HCT116 (cell line): ENCODE measurements around the gene SDCCAG8.

Experiments used
- CBX3 ChIP-seq: IDR thresholded peaks from 2 replicates; pipeline ENCODE4 v1.6.1; 2012; ENCODE audit warnings: low read depth
- EZH2 ChIP-seq: fragments of 200-600 bp; sonication (generic); IDR thresholded peaks from 2 replicates; pipeline ENCODE4 v1.6.1; 2017; ENCODE audit warnings: antibody characterized with exemption, mixed run types
- EZH2phosphoT487 ChIP-seq: fragments of 200-600 bp; IDR thresholded peaks from 2 replicates; pipeline ENCODE4 v1.6.1; 2018; ENCODE audit warnings: antibody characterized with exemption, borderline replicate concordance
- POLR2A ChIP-seq: IDR thresholded peaks from 2 replicates; pipeline ENCODE4 v1.7.0; 2011; ENCODE audit warnings: borderline replicate concordance; ENCODE audit not compliant: insufficient read depth, insufficient read length; ENCODE audit errors: extremely low read depth
- POLR2AphosphoS5 ChIP-seq: IDR thresholded peaks from 2 replicates; pipeline ENCODE4 v1.6.1; 2011; ENCODE audit warnings: mild to moderate bottlenecking, low read depth, low read length, moderate library complexity
- RAD21 ChIP-seq: IDR thresholded peaks from 2 replicates; pipeline ENCODE4 v1.6.1; 2012; ENCODE audit warnings: low read depth, mild to moderate bottlenecking
- SRF ChIP-seq: IDR thresholded peaks from 2 replicates; pipeline ENCODE4 v1.6.1; 2012; ENCODE audit warnings: low read depth
- TCF7L2 ChIP-seq: IDR thresholded peaks from 2 replicates; pipeline ENCODE4 v1.7.0; 2011; ENCODE audit warnings: borderline replicate concordance, inconsistent platforms; ENCODE audit not compliant: insufficient read depth, insufficient read length; ENCODE audit errors: extremely low read depth
- YY1 ChIP-seq: IDR thresholded peaks from 2 replicates; pipeline ENCODE4 v1.6.1; 2011; ENCODE audit warnings: low read length, low read depth, moderate library complexity, mild to moderate bottlenecking; ENCODE audit not compliant: insufficient replicate concordance; ENCODE audit errors: extremely low read depth
- ZNF274 ChIP-seq: fragments of 200-500 bp; sonication (Bioruptor generic); IDR thresholded peaks from 2 replicates; pipeline ENCODE4 v1.6.1; 2014; ENCODE audit warnings: mild to moderate bottlenecking, low read depth, low read length, inconsistent platforms
- TF ChIP-seq, protein P1 (sequence below): IDR thresholded peaks from 2 replicates; pipeline ENCODE4 v1.6.1; 2012
- TF ChIP-seq, protein P2 (sequence below), 3 experiments: fragments of 200-600 bp in 1 of 3; sonication (generic) in 1 of 3; IDR thresholded peaks in 2 of 3; conservative IDR thresholded peaks in 1 of 3; 2 replicates each; pipeline ENCODE4 v1.5.1; 2012 to 2017; ENCODE audit warnings: low read depth in 2 of 3, low read length in 2 of 3, antibody characterized with exemption in 1 of 3, borderline replicate concordance in 1 of 3, control low read depth in 1 of 3, mild to moderate bottlenecking in 1 of 3, mixed read lengths in 1 of 3, mixed run types in 1 of 3, moderate library complexity in 1 of 3; ENCODE audit not compliant: insufficient read depth in 1 of 3
- TF ChIP-seq, protein P3 (sequence below): IDR thresholded peaks from 2 replicates; pipeline ENCODE4 v1.6.1; 2012; ENCODE audit warnings: low read depth

DNA sequence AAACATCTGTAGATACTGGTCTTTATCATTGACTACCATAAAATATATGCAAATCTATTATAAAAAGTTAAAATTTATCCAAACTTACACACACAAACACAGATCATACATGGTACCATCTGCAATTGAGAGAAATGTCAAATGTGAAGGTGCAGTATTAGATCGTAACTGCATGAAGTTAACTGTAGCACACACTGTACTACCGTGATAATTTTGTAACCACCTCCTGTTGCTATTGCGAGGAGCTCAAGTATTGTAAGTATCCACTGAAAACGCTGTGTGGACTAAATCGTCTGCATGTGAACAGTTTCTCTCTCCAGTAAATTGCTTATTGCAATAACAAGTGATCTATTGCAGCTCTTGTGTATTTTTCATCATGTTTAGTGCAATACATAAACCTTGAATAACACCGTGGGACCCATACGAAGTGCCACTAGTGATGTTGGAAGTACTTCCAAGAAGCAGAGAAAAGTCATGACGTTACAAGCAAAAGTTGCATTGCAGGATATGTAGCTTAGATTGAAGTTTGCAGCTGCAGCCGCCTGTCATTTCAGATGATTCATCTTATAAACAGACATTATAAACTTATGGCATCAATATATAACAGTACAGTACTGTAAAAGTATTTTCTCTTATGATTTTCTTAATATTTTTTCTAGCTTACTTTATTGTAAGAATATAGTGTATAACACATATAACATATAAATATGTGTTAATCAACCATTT is 172.9 kb downstream of the SDCCAG8 start:
- TF ChIP-seq POLR2AphosphoS5 = no peak
- no peak for TF ChIP-seq RAD21
- TF ChIP-seq, protein P1, sequence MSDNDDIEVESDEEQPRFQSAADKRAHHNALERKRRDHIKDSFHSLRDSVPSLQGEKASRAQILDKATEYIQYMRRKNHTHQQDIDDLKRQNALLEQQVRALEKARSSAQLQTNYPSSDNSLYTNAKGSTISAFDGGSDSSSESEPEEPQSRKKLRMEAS = no peak
- TF ChIP-seq, protein P2, sequence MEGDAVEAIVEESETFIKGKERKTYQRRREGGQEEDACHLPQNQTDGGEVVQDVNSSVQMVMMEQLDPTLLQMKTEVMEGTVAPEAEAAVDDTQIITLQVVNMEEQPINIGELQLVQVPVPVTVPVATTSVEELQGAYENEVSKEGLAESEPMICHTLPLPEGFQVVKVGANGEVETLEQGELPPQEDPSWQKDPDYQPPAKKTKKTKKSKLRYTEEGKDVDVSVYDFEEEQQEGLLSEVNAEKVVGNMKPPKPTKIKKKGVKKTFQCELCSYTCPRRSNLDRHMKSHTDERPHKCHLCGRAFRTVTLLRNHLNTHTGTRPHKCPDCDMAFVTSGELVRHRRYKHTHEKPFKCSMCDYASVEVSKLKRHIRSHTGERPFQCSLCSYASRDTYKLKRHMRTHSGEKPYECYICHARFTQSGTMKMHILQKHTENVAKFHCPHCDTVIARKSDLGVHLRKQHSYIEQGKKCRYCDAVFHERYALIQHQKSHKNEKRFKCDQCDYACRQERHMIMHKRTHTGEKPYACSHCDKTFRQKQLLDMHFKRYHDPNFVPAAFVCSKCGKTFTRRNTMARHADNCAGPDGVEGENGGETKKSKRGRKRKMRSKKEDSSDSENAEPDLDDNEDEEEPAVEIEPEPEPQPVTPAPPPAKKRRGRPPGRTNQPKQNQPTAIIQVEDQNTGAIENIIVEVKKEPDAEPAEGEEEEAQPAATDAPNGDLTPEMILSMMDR (IDR thresholded peaks at IDR 0.05 in 2 of 3, conservative IDR thresholded peaks at IDR 0.05 in 1 of 3; ENCODE audit: borderline replicate concordance in 1 of 3, insufficient read depth in 1 of 3, low read depth in 2 of 3, low read length in 2 of 3) = no peak
- TF ChIP-seq, protein P3, sequence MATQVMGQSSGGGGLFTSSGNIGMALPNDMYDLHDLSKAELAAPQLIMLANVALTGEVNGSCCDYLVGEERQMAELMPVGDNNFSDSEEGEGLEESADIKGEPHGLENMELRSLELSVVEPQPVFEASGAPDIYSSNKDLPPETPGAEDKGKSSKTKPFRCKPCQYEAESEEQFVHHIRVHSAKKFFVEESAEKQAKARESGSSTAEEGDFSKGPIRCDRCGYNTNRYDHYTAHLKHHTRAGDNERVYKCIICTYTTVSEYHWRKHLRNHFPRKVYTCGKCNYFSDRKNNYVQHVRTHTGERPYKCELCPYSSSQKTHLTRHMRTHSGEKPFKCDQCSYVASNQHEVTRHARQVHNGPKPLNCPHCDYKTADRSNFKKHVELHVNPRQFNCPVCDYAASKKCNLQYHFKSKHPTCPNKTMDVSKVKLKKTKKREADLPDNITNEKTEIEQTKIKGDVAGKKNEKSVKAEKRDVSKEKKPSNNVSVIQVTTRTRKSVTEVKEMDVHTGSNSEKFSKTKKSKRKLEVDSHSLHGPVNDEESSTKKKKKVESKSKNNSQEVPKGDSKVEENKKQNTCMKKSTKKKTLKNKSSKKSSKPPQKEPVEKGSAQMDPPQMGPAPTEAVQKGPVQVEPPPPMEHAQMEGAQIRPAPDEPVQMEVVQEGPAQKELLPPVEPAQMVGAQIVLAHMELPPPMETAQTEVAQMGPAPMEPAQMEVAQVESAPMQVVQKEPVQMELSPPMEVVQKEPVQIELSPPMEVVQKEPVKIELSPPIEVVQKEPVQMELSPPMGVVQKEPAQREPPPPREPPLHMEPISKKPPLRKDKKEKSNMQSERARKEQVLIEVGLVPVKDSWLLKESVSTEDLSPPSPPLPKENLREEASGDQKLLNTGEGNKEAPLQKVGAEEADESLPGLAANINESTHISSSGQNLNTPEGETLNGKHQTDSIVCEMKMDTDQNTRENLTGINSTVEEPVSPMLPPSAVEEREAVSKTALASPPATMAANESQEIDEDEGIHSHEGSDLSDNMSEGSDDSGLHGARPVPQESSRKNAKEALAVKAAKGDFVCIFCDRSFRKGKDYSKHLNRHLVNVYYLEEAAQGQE = no peak
- TF ChIP-seq POLR2A = no peak
- TF ChIP-seq YY1 = no peak
- no peak for TF ChIP-seq EZH2
- no peak for TF ChIP-seq ZNF274
- no peak for TF ChIP-seq EZH2phosphoT487
- TF ChIP-seq CBX3 = no peak
- no peak for TF ChIP-seq SRF
- no peak for TF ChIP-seq TCF7L2
